Esophagus muscularis mucosa (tissue), 4 donors: ENCODE data around the gene RNF19B.
"Not testable (repeated sequence)": the region's sequence is repeated elsewhere in the genome, so short reads cannot be mapped to it uniquely, and the experiment has no call there.

ENCODE experiments used
- CTCF ChIP-seq, 3 experiments: fragments of 200-600 bp in 2 of 3; fragments of 450-650 bp in 1 of 3; sonication (generic) in 2 of 3; IDR thresholded peaks; one replicate each; pipeline ENCODE4 v1.5.1; 2017 to 2019; ENCODE audit warnings: antibody characterized with exemption in 3 of 3, mild to moderate bottlenecking in 2 of 3, moderate library complexity in 1 of 3
- EP300 ChIP-seq: sonication (generic); formaldehyde crosslinking; IDR thresholded peaks from one replicate; pipeline ENCODE4 v1.6.1; 2017; ENCODE audit warnings: antibody characterized with exemption
- POLR2A ChIP-seq: fragments of 450-650 bp; IDR thresholded peaks from one replicate; pipeline ENCODE4 v1.6.1; 2017; ENCODE audit warnings: antibody characterized with exemption, moderate library complexity, mild to moderate bottlenecking, low read depth
- POLR2AphosphoS5 ChIP-seq, 2 donors: sonication (generic); formaldehyde crosslinking; IDR thresholded peaks; one replicate each; pipeline ENCODE4 v1.6.1; 2017; ENCODE audit warnings: antibody characterized with exemption in 2 of 2

- not testable (repeated sequence) for TF ChIP-seq CTCF (IDR thresholded peaks at IDR 0.05); EP300; POLR2AphosphoS5 (IDR thresholded peaks at IDR 0.05); POLR2A
Observed at GRCh38 chr1:32975055-32975454, 10.4 kb upstream of the RNF19B start.
